Dedifferentiated amniotic fluid mesenchymal stem cell (primary cell): ENCODE data around the gene VANGL2.

Source experiments
- DNase-seq: peaks from one replicate; pipeline ENCODE4 v3.0.0-alpha.2; 2016; ENCODE audit errors: extremely low spot score

VANGL2 gene

GRCh38 chr1:160427625-160428024 is 27.3 kb downstream of the VANGL2 start:
- no peak for DNase-seq

GRCh38 chr1:160428053-160428452 is 27.7 kb downstream of the VANGL2 start:
- no peak for DNase-seq

- no peak for DNase-seq
Observed at GRCh38 chr1:160428655-160429054, 28.3 kb downstream of the VANGL2 start.

- no peak for DNase-seq
Observed at GRCh38 chr1:160429125-160429561, 28.8 kb downstream of the VANGL2 start.

GRCh38 chr1:160429702-160430535 is 29.6 kb downstream of the VANGL2 start:
- DNase-seq: no peak

GRCh38 chr1:160431006-160431405 is 30.6 kb downstream of the VANGL2 start:
- no peak for DNase-seq

GRCh38 chr1:160431571-160431970 is 31.2 kb downstream of the VANGL2 start:
- no peak for DNase-seq

GRCh38 chr1:160432371-160432786 is 32.0 kb downstream of the VANGL2 start:
- no peak for DNase-seq

- DNase-seq: no peak
Observed at GRCh38 chr1:160436966-160437365, 36.6 kb downstream of the VANGL2 start.

- DNase-seq: no peak
Observed at GRCh38 chr1:160437432-160438316, 37.3 kb downstream of the VANGL2 start.

- no peak for DNase-seq
Observed at GRCh38 chr1:160438317-160438918, 38.1 kb downstream of the VANGL2 start.

- DNase-seq: no peak
Observed at GRCh38 chr1:160438935-160439334, 38.6 kb downstream of the VANGL2 start.

GRCh38 chr1:160439718-160440117 is 39.4 kb downstream of the VANGL2 start:
- no peak for DNase-seq

- DNase-seq: no peak
Observed at GRCh38 chr1:160446945-160447600, 46.7 kb downstream of the VANGL2 start.

GRCh38 chr1:160449494-160449893 is 49.1 kb downstream of the VANGL2 start:
- DNase-seq: no peak

- no peak for DNase-seq
Observed at GRCh38 chr1:160451119-160451858, 50.9 kb downstream of the VANGL2 start.

- DNase-seq: no peak
Observed at GRCh38 chr1:160451859-160452232, 51.5 kb downstream of the VANGL2 start.

GRCh38 chr1:160453443-160453842 is 53.1 kb downstream of the VANGL2 start:
- DNase-seq: no peak

- DNase-seq: no peak
Observed at GRCh38 chr1:160454371-160455152, 54.2 kb downstream of the VANGL2 start.

GRCh38 chr1:160455153-160455517 is 54.8 kb downstream of the VANGL2 start:
- DNase-seq: no peak
